ENCODE results near the gene SMPD3. TPM values are rescaled to one million over a fixed set of nuclear protein-coding genes. Genes with fewer than 3 reads are reported as not detected.

SMPD3 gene
- total RNA-seq, 1 donor from 2014 or later = not detected

DNA sequence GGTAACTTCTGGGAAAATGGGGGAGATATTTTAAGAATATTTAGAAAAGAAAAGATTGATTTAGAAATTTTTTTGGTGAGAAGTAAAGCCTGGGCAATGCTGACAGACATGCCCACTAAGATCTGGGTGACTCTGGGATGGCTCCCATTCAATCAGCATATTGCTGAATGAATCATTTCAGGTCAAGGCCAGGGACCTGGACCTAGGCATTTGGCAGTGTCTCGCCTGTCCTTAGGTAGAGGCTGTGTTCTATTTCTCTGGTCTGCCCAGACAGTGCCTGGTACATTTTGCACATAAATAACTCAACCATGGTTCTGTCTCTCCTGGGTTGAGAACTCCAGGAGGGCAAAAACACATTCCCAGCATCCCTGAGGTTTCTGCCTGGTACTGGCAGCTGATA lies 39.9 kb downstream of the SMPD3 start:
- DNase-seq (ENCODE audit: extremely low read depth, low read depth, low spot score) = no peak

DNA sequence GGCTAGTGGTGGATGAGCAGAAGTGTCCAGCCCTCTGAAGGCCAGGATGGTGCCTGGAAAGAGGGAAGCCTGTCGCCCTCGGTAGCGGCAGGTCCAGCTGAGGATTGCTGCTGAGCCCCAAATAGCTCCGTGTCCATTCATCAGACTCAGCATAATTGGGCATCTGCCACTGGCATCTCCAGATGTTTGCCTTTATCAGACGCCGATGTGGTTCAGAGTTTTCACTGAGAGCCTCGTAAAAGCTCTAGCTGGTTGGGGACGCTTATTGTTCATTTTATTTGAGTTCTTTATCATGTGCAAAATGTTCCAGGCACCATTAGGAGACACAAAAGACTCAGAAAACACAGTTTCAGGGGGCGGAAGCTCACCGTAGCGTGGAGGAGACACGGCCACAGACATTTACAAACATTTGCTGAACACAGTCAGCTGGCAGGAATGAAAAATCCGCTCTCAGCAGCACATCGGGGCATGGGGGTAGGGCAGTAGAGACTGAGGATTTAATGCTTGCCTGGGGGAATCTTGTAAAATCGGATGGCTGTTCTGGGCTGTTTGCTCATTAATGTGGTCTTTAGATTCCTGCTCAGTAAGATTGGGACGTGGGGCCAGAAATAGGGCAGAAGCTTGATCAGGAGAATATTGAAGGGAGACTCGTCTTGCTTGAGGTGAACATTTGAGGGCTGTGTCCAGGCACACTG lies 41.7 kb downstream of the SMPD3 start:
- DNase-seq (ENCODE audit: extremely low read depth, low read depth, low spot score) = no peak

- no peak for DNase-seq (ENCODE audit: extremely low read depth, low read depth, low spot score)
Observed at GRCh38 chr16:68404736-68405345, 43.5 kb downstream of the SMPD3 start.

DNA sequence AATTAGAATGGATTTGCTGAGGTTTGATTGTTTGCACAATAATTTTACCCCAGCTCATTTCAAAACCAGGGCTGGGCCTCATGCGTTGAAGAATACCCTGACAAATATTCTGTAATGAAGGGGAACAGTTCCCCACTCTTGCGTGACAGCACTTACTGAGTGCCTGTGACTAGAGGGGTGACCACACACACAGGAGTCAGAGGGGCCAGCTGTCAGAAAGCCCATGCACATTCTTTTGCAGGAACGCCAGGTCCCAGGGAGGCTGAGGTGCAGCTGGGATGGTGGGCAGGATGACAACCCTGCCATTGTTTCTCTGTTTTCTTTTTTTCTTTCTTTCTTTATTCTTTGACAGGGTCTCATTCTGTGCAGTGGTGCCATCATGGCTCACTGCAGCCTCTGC lies 44.6 kb downstream of the SMPD3 start:
- no peak for DNase-seq (ENCODE audit: extremely low read depth, low read depth, low spot score)

DNA sequence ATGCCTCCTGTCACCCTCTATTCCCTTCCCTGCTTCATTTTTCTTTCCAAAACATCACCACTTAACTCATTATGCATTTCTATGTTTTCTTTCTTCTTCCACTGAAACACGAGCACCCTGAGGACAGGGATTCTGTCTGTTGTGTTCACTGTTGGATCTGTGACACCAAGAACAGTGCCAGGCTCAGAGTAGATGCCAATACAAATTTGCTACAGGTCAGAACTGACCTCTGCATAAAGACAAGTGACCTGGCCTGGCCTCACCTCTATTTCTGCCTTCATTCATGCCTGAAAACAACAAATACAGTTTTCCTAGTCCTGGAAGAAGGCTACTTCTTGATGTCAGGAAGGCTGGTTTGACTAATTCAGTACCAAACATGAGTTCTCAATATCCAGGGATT lies 45.1 kb downstream of the SMPD3 start:
- DNase-seq (ENCODE audit: extremely low read depth, low read depth, low spot score) = no peak

DNA sequence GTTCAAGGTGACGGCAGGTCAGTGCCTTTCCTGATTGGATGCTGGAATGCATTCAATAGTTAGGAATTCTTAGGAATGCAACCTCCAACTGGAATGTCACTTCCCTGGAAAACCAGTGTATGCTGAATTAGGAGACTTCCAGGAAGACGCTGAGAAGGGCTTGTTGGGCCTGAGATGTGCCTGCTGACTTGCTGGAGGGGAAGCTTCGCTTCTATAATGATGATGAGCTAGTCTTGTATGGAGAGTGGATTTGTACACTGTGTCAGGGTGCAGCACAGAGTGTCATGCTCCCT lies 45.6 kb downstream of the SMPD3 start:
- DNase-seq (ENCODE audit: extremely low read depth, low read depth, low spot score) = no peak

DNA sequence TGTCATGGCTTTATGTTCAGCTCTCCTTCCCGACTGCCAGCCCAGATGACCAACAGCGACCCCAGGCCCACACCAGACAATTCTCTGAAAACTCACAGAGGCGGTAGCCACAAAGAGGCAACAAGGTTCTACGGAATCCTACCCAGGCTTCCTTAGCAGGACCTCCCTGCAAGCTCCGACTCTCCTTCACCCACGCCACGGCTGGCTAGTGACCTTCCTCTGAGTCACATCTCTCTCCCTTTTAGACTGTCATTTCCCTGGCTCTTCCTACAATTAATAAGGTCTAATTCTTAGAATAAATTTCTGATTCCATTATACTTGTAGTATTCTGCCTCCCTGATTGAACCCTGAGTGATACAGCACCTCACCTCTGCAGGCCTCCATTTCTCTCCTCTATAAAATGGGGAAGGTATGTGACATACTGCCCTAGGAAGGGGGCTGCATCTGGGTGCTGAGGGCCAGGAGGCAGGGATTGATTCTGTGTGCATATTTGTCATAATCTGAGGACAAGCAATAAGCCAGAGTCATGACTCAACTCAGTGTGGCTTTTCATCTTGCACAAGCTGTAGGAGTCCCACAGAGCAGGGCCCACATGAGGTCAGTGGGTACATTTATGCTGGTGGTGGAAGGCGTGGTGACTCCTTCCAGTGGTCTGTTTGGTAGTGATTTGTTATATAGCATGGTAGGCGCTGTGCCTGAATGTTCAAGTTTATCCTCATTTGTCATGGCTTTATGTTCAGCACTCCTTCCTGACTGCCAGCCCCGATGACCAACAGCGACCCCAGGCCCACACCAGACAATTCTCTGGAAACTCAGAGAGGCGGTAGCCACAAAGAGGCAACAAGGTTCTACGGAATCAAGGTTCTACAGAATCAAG lies 46.2 kb downstream of the SMPD3 start:
- no peak for DNase-seq (ENCODE audit: extremely low read depth, low read depth, low spot score)

DNA sequence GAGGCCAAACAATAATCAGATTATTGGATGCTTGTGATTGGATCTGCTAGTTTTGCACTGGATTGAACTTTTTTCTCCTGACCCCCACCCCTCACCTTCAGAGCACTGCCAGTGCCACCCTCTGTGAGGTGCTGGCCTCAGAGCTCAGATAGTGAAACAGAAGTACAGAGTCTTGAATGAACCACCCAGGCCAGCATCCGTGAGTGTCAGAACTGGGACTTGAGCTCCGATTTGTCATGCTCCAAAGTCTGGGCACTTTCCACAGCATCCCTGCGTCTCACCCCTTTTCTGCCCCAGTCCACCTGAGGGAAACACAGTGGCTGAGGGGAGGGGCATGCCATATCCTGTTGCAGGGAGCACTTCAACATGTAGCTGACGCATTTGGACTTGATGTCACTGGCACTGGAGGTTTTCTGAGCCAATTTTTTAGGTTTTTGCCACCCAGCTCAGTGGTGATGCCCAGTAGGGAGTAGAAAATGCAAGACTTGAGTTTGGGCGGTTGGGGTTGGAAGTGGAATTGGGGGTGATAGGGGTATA lies 47.3 kb downstream of the SMPD3 start:
- no peak for DNase-seq (ENCODE audit: extremely low read depth, low read depth, low spot score)

GRCh38 chr16:68400083-68400923 lies 48.0 kb downstream of the SMPD3 start:
- DNase-seq (ENCODE audit: extremely low read depth, low read depth, low spot score) = no peak

- no peak for DNase-seq (ENCODE audit: extremely low read depth, low read depth, low spot score)
Observed at GRCh38 chr16:68399456-68399855, 48.9 kb downstream of the SMPD3 start.

GRCh38 chr16:68397710-68398201 lies 50.6 kb downstream of the SMPD3 start:
- no peak for DNase-seq (ENCODE audit: extremely low read depth, low read depth, low spot score)

DNA sequence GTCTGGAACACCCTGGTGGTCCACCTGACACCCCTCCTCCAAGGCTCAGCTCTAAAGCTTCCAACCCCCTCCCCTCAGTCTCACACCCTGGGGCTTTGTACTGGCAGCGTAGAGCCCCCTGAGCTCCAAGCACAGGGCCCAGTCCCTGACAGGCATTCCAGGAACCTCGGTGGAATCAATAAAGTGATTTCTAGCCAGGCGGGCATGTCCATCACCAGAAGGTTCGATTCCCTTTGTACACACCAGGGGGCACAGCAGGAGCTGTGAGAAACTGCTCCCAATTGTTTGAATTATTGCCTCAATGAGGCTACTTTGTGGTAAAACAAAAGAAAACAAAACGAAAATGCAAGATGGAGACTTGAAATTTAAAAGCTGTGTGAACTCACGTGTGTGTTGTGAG lies 51.8 kb downstream of the SMPD3 start:
- no peak for DNase-seq (ENCODE audit: extremely low read depth, low read depth, low spot score)

DNA sequence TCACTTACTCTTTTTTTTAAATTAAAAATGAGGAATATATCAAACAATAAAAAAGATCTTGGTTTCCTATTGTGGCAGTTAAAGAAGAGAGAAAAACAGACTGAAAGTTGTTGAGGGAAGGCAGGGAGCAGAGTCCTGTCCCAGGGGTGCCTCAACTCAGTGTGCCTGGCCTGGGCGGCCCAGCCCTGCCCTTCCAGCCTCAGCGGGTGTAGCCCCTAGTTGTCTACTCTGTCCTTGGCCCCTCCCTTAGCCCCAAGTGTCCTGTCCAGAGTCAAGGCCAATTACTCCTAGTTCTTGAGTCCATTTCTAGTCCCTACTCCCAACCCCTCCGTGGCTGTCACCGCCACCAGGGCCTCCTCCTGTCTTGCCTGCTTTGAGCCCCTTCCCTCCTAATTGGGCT lies 52.5 kb downstream of the SMPD3 start:
- DNase-seq (ENCODE audit: extremely low read depth, low read depth, low spot score) = no peak

DNA sequence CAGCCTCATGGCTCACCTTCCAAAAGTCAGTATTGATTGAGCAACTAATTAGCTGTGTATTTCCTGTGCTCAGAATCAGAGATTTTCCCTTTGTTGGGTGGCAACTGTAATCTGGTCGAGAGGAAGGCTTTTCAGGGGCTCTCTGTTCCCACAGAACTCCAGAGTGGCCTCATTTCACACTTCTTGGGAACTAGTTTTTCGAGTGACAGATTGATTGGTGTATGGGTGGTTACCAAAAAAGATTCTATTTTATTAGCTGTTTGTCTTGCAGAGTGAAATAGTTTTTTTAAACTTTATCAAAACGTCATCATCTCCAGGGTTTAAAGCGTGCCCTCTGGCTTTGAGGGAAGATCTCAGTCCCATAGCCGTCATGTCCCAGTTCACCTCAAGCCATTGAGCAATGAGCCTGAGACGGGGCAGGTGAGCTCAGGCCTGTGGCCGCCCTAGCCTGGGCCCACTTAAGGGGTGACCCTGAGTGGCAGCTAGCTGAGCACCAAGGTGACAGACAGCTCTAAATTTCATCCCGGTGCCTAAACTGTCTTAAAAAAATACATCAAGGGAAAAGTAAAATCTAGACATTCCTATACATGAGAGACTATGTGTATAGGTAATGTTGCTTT lies 53.0 kb downstream of the SMPD3 start:
- no peak for DNase-seq (ENCODE audit: extremely low read depth, low read depth, low spot score)

DNA sequence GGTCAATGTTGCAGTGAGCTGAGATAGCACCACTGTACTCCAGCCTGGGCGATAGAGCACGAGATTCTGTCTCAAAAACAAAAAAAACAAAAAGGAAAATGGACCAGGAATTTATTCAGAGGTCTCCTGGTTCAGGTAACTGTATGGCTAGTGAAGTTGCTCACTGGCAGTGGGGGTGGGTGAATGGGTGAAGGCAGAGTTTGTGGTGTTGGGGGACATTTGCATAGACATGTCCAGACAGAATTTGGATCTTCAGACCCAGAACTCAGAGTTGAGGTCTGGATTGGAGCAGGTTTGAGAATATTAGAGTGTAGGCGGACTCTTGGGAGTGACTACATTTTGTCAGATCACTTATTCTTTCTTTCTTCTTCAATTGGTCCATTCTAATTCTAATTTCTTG lies 55.0 kb downstream of the SMPD3 start:
- DNase-seq (ENCODE audit: extremely low read depth, low read depth, low spot score) = no peak

DNA sequence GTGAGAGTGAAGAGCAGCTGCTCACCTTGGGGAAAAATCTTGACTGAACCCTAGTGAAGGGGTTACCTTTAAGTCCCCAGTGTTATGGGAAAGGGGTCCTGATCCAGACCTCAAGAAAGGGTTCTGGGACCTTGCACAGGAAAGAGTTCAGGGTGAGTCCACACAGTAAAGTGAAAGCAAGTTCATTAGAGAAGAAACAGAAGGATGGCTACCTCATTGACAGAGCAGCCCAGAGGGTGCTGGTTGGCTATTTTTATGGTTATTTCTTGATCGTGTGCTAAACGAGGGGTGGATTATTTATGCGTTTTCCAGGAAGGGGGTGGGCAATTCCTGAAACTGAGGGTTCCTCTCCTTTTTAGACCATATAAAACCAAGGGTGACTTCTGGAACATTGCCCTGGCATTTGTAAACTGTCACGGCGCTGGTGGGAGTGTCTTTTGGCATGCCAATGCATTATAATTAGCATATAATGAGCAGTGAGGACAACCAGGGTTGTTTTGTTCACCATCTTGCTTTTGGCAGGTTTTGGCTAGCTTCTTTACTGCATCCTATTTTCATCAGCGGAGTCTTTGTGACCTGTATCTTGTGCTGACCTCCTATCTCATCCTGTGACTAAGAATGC lies 58.4 kb downstream of the SMPD3 start:
- no peak for DNase-seq (ENCODE audit: extremely low read depth, low read depth, low spot score)

- no peak for DNase-seq (ENCODE audit: extremely low read depth, low read depth, low spot score)
Observed at GRCh38 chr16:68389006-68389405, 59.3 kb downstream of the SMPD3 start.

GRCh38 chr16:68388124-68388523 lies 60.2 kb downstream of the SMPD3 start:
- no peak for DNase-seq (ENCODE audit: extremely low read depth, low read depth, low spot score)

DNA sequence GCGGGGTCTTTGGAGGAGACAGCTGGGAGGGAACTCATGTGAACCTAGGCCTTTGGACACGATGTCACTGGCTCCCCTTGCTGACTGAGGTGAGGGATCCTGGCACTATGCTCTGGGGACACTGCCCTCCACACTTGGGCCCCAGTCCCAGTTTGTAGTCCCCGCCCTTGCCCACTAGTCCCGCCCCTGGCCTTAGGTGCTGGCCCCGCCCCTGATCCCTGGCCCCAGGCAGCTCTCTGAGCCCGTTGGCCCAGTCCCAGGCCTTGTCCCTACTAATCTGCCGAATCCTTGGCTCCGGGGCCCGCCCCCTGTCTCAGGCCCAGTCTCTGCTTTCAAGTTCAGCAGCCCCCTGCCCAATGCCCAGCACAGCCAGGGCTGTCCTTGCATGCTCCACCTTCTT lies 61.0 kb downstream of the SMPD3 start:
- no peak for DNase-seq (ENCODE audit: extremely low read depth, low read depth, low spot score)

GRCh38 chr16:68386628-68387027 lies 61.7 kb downstream of the SMPD3 start:
- no peak for DNase-seq (ENCODE audit: extremely low read depth, low read depth, low spot score)

All from glomerular endothelial cell (primary cell).